ENCODE data around the gene OTUD3.
A peak's percentile ranks its signal among the peaks of the same experiment; 100 is the strongest.

OTUD3 gene, protein sequence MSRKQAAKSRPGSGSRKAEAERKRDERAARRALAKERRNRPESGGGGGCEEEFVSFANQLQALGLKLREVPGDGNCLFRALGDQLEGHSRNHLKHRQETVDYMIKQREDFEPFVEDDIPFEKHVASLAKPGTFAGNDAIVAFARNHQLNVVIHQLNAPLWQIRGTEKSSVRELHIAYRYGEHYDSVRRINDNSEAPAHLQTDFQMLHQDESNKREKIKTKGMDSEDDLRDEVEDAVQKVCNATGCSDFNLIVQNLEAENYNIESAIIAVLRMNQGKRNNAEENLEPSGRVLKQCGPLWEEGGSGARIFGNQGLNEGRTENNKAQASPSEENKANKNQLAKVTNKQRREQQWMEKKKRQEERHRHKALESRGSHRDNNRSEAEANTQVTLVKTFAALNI

DNA sequence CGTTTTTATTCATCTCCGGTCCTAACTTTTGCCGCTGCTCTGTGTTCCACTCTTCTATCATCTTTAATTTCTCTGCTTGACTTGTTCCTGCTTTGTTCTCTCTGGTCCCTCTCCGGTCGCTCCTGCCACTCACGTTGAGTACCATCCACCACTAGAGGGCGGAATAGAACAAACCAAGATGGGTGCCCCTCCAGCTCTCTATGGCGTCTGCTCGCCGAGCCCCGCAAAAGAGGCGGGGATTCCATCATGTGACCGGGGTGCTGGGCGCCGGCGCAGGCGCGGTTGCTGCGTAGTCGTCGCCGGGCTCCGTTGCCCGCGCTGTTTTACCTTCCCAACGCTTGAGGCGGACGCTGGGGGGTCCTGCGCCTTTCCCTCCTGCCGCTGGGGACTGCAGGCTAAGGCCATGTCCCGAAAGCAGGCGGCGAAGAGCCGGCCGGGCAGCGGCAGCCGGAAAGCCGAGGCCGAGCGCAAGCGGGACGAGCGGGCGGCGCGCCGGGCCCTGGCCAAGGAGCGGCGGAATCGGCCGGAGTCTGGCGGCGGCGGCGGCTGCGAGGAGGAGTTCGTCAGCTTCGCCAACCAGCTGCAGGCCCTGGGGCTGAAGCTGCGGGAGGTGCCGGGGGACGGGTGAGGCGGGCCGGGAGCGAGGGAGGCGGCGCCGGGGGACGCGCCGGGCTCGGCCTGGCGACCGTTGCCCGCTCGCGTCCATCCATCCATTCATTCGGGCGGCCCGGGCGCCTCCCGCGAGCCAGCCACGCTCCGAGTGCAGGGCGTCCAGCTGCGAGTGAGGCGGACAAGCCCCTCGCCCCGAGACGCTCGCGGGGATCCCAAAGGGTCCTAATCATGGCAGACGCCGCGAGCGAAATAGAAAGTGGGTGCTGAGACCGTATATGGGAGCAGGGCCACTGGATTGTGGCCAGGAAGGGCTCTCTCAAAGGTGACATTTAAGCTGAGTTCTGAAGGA lies at the start of gene OTUD3:
TSS of gene OTUD3 (plus strand) at position 285 of the 961 bp plus-strand sequence. CDS start at position 404, 119 bp downstream.
- DNase-seq (ENCODE audit: low read depth), result peak; percentile 70
- peak within 1 kb of the TSS; percentile 72 for H3K4me3 ChIP-seq (ENCODE audit: low read depth, low read length)
- TF ChIP-seq, protein P1, sequence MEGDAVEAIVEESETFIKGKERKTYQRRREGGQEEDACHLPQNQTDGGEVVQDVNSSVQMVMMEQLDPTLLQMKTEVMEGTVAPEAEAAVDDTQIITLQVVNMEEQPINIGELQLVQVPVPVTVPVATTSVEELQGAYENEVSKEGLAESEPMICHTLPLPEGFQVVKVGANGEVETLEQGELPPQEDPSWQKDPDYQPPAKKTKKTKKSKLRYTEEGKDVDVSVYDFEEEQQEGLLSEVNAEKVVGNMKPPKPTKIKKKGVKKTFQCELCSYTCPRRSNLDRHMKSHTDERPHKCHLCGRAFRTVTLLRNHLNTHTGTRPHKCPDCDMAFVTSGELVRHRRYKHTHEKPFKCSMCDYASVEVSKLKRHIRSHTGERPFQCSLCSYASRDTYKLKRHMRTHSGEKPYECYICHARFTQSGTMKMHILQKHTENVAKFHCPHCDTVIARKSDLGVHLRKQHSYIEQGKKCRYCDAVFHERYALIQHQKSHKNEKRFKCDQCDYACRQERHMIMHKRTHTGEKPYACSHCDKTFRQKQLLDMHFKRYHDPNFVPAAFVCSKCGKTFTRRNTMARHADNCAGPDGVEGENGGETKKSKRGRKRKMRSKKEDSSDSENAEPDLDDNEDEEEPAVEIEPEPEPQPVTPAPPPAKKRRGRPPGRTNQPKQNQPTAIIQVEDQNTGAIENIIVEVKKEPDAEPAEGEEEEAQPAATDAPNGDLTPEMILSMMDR (IDR thresholded peaks at IDR 0.05; ENCODE audit: control insufficient read depth, extremely low read depth, insufficient read depth), result peak; percentile 71

DNA sequence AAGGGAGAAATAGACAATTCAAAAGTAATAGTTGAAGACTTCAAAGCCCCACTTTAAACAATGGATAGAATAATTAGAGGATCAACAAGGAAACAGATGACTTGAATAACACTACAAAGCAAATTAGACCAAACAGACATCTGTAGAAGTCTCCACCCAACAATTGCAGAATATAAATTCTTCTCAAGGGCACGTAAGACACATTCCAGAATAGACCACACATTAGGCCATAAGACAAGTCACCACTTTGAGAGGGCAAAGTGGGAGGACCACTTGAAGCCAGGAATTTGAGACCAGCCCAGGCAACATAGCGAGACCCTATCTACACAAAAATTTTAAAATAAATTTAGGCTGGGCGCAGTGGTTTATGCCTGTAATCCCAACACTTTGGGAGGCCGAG lies 46.6 kb upstream of the OTUD3 start:
- DNase-seq (ENCODE audit: low read depth), result no peak
- TF ChIP-seq, protein P1 (IDR thresholded peaks at IDR 0.05; ENCODE audit: control insufficient read depth, extremely low read depth, insufficient read depth), result no peak
- no peak overlapping the region for H3K4me3 ChIP-seq (ENCODE audit: low read depth, low read length)

DNA sequence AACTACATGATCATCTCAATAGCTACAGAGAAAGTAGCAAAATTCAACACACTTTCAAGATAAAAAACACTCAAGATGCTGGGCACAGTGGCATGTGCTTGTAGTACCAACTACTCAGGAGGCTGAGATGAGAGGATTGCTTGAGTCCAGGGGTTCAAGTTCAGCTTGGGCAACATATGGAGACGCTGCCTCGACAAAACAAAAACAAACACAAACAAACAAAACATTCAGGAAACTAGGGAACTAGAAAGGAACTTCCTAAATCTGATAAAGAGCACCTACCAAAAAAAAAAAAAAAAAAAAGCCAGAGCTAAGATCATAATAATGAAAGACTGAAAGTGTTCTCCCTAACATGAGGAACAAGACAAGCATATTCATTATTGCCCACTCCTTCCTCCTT lies 44.3 kb upstream of the OTUD3 start:
- H3K4me3 ChIP-seq (ENCODE audit: low read depth, low read length), result no peak overlapping the region
- TF ChIP-seq, protein P1 (IDR thresholded peaks at IDR 0.05; ENCODE audit: control insufficient read depth, extremely low read depth, insufficient read depth), result no peak
- DNase-seq (ENCODE audit: low read depth), result no peak

DNA sequence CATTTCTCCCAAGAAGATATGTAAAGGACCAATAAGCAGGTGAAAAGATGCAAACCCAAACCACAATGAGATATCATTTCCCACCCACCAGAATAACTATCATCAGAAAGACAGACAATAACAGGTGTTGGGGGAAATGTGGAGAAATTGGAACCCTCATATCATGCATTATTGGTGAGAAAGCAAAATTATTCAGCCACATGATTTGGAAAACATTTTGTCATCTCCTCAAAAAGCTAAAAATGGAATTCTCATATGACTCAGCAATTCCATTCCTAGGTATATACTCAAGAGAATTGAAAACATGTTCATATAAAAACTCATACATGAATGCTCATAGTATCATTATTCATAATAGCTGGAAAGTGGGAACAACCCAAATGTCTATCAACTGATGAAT lies 42.0 kb upstream of the OTUD3 start:
- TF ChIP-seq, protein P1 (IDR thresholded peaks at IDR 0.05; ENCODE audit: control insufficient read depth, extremely low read depth, insufficient read depth), result no peak
- DNase-seq (ENCODE audit: low read depth), result no peak
- no peak overlapping the region for H3K4me3 ChIP-seq (ENCODE audit: low read depth, low read length)

DNA sequence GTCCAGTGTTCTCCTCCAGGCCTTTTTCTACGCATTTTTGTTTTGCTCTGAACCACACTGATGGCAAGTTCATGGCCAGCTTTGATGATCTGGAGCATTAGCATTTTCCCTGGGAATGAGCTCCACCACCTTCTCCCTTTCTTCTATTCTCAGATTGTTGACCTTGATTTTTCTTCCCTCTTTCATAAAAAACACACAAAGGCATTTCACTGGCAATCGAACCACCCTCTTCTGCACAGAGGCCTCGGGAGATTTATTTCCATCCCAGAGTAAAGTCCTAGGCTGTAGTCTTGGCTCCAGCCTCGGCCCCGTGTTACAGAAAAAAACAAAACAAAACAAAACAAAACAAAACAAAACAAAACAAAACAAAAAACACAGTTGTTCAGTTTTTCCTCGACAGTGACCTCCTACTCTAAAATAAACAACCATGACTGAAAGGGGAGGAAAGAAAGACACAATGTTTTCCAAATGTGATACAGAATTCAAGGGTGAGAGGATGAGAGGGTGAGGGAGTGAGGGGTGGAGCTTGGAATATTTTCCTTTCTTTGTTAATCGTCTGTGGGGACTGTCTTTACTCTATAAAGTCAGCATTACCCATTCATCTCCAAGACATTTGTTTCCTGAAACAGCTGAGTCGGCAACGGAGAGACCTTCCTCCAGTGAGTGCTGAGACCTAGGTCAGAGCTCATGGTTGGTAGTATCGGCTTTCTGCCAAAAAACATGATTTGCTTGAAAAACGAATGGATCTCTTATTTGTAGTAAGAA lies 37.3 kb upstream of the OTUD3 start:
- H3K4me3 ChIP-seq (ENCODE audit: low read depth, low read length), result no peak overlapping the region
- TF ChIP-seq, protein P1 (IDR thresholded peaks at IDR 0.05; ENCODE audit: control insufficient read depth, extremely low read depth, insufficient read depth), result no peak
- DNase-seq (ENCODE audit: low read depth), result no peak

DNA sequence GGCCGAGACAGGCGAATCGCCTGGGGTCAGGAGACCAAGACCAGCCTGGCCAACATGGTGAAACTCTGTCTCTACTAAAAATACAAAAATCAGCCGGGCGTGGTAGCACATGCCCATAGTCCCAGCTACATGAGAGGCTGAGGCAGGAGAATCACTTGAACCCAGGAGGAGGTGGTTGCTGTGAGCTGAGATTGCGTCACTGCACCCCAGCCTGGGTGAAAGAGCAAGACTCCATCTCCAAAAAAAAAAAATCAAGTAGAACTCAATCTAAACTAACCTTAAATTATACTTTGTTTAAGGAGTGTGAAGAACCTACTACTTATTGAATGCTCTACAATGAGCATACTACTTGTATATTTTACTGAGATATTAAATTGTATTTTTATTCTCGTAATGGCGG lies 36.6 kb upstream of the OTUD3 start:
- TF ChIP-seq, protein P1 (IDR thresholded peaks at IDR 0.05; ENCODE audit: control insufficient read depth, extremely low read depth, insufficient read depth), result no peak
- DNase-seq (ENCODE audit: low read depth), result no peak
- H3K4me3 ChIP-seq (ENCODE audit: low read depth, low read length), result no peak overlapping the region
